ENCODE results near the gene DYNAP.

The DYNAP gene

DNA sequence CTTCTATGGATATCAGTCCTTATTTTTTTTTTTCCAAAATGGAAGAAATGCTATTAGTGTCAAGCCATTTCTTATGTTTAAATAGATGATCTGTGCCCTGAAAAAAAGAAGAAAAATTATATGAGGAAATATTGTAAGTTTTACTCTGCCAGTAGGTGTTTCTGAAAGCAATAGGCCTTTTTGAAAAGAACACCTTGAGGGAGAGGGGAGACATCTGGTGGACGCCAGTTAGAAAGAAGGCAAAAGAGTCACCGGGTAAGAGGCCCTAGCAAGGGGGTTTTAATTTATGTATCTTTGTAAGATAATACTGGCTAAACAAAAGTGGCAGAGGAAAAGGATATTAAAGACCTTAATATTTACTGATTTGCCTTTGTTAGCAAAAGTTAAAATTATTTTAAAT is 56.1 kb downstream of the DYNAP start:
- peak in 1 of 2 experiments; percentile 16 for DNase-seq (ENCODE audit: low read depth in 1 of 2, low spot score in 1 of 2)
- no peaks in the 10 kb centered on the region for H3K27me3 ChIP-seq (ENCODE audit: insufficient read depth, poor library complexity, severe bottlenecking)
- H3K27ac ChIP-seq (replicated peaks) = no peak overlapping the region
- TF ChIP-seq, protein P1, sequence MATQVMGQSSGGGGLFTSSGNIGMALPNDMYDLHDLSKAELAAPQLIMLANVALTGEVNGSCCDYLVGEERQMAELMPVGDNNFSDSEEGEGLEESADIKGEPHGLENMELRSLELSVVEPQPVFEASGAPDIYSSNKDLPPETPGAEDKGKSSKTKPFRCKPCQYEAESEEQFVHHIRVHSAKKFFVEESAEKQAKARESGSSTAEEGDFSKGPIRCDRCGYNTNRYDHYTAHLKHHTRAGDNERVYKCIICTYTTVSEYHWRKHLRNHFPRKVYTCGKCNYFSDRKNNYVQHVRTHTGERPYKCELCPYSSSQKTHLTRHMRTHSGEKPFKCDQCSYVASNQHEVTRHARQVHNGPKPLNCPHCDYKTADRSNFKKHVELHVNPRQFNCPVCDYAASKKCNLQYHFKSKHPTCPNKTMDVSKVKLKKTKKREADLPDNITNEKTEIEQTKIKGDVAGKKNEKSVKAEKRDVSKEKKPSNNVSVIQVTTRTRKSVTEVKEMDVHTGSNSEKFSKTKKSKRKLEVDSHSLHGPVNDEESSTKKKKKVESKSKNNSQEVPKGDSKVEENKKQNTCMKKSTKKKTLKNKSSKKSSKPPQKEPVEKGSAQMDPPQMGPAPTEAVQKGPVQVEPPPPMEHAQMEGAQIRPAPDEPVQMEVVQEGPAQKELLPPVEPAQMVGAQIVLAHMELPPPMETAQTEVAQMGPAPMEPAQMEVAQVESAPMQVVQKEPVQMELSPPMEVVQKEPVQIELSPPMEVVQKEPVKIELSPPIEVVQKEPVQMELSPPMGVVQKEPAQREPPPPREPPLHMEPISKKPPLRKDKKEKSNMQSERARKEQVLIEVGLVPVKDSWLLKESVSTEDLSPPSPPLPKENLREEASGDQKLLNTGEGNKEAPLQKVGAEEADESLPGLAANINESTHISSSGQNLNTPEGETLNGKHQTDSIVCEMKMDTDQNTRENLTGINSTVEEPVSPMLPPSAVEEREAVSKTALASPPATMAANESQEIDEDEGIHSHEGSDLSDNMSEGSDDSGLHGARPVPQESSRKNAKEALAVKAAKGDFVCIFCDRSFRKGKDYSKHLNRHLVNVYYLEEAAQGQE (IDR thresholded peaks at IDR 0.05; ENCODE audit: insufficient replicate concordance, low read depth) = no peak
- no peak for TF ChIP-seq GABPA (IDR thresholded peaks at IDR 0.05; ENCODE audit: low read depth)
- TF ChIP-seq SPI1 (IDR thresholded peaks at IDR 0.05; ENCODE audit: borderline replicate concordance, low read depth) = no peak
- TF ChIP-seq POLR2AphosphoS5 (IDR thresholded peaks at IDR 0.05; ENCODE audit: low read depth) = no peak
- TF ChIP-seq, protein P2, sequence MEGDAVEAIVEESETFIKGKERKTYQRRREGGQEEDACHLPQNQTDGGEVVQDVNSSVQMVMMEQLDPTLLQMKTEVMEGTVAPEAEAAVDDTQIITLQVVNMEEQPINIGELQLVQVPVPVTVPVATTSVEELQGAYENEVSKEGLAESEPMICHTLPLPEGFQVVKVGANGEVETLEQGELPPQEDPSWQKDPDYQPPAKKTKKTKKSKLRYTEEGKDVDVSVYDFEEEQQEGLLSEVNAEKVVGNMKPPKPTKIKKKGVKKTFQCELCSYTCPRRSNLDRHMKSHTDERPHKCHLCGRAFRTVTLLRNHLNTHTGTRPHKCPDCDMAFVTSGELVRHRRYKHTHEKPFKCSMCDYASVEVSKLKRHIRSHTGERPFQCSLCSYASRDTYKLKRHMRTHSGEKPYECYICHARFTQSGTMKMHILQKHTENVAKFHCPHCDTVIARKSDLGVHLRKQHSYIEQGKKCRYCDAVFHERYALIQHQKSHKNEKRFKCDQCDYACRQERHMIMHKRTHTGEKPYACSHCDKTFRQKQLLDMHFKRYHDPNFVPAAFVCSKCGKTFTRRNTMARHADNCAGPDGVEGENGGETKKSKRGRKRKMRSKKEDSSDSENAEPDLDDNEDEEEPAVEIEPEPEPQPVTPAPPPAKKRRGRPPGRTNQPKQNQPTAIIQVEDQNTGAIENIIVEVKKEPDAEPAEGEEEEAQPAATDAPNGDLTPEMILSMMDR (IDR thresholded peaks at IDR 0.05; ENCODE audit: insufficient read depth, low read length) = no peak
- no peak overlapping the region for H3K4me3 ChIP-seq (replicated peaks; ENCODE audit: insufficient read depth, low read length)
